Right atrium auricular region (tissue), 2 donors: ENCODE data around the gene AFAP1. TPM values are rescaled to one million over a fixed set of nuclear protein-coding genes. Genes with fewer than 3 reads are reported as not detected.

Experiments used
- DNase-seq: peaks from one replicate; pipeline ENCODE4 v3.0.0-alpha.2; 2019; ENCODE audit warnings: low spot score
- H3K27ac ChIP-seq, 2 donors: fragments of 200-600 bp; sonication (generic); 1 replicate in 1 of 2; 2 replicates in 1 of 2; pipeline ENCODE4 v1.5.1; 2016 to 2019
- H3K27me3 ChIP-seq, 2 donors: fragments of 200-600 bp; sonication (generic); one replicate each; pipeline versions ENCODE4 v1.5.1 to v1.6.0; 2017 to 2019
- H3K36me3 ChIP-seq: fragments of 200-600 bp; sonication (generic); one replicate; pipeline ENCODE4 v1.5.1; 2016
- H3K4me1 ChIP-seq, 2 donors: fragments of 200-600 bp; sonication (generic); one replicate each; pipeline versions ENCODE4 v1.5.1 to v1.6.0; 2017 to 2019
- H3K4me3 ChIP-seq, 2 donors: fragments of 200-600 bp; sonication (generic); 1 replicate in 1 of 2; 2 replicates in 1 of 2; pipeline ENCODE4 v1.5.1; 2017 to 2019; ENCODE audit warnings: mild to moderate bottlenecking in 1 of 2, moderate library complexity in 1 of 2
- H3K9me3 ChIP-seq, 2 donors: fragments of 200-600 bp; sonication (generic); one replicate each; pipeline ENCODE4 v1.5.1; 2019
- total RNA-seq, 2 donors: library from RNA; depleted of rRNA; stranded (reverse); fragments of >200 nt; gene quantifications; one replicate each; pipeline ENCODE4 v1.1.0, GENCODE V29; 2016
- TF ChIP-seq, protein P1 (sequence below), 2 donors: fragments of 200-600 bp; sonication (generic); IDR thresholded peaks; one replicate each; pipeline ENCODE4 v1.5.1; 2019; ENCODE audit warnings: antibody characterized with exemption in 2 of 2

Gene AFAP1
- total RNA-seq, 2 donors from 2014 or later: 16.2 to 27.2 TPM

DNA sequence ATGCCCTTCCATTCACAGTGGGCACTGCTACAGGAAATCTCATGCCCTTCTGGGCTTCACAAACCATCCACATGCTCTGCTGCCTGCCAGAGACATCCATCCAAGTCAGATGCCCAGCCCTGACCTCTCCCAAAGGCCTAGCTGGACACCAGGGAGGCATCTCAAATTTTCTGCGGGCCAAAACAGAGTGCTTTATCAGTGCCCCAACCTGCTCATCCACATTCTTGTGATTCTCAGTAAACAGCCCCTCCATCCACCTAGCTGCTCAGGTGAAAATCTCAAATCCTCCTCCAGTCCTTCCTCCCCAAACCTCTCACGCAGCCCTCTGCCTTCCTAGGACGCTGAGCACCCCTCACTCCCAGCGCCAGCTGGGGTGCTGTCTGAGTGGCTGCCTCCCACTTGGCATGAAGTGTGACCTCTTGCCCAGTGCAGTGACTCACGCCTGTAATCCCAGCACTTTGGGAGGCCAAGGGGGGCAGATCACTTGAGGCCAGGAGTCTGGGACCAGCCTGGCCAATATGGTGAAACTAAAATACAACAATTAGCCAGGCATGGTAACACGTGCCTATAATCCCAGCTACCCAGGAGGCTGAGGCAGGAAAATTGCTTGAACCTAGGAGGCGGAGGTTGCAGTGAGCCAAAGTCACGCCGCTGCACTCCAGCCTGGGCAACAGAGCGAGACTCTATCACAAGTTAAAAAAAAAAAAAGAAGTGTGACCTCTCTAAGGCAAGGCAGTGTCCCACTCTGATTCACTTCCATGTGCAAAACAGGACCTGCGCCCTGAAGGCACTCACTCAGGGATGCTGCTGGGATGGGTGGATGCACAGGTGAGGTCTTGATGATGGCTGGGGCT lies 1.7 kb upstream of the AFAP1 start:
- H3K4me3 ChIP-seq: no peak overlapping the region
- no peaks in the 10 kb centered on the region for H3K9me3 ChIP-seq
- no peaks in the 10 kb centered on the region for H3K27me3 ChIP-seq
- no peak for DNase-seq
- peak overlapping the region in 1 of 2 donors; percentile 22 for H3K27ac ChIP-seq
- H3K4me1 ChIP-seq: peaks cover 0 to 28% of the 10 kb centered on the region in 2 donors
- TF ChIP-seq, protein P1, sequence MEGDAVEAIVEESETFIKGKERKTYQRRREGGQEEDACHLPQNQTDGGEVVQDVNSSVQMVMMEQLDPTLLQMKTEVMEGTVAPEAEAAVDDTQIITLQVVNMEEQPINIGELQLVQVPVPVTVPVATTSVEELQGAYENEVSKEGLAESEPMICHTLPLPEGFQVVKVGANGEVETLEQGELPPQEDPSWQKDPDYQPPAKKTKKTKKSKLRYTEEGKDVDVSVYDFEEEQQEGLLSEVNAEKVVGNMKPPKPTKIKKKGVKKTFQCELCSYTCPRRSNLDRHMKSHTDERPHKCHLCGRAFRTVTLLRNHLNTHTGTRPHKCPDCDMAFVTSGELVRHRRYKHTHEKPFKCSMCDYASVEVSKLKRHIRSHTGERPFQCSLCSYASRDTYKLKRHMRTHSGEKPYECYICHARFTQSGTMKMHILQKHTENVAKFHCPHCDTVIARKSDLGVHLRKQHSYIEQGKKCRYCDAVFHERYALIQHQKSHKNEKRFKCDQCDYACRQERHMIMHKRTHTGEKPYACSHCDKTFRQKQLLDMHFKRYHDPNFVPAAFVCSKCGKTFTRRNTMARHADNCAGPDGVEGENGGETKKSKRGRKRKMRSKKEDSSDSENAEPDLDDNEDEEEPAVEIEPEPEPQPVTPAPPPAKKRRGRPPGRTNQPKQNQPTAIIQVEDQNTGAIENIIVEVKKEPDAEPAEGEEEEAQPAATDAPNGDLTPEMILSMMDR (IDR thresholded peaks at IDR 0.05): no peak
- H3K36me3 ChIP-seq: no peaks in the 10 kb centered on the region

DNA sequence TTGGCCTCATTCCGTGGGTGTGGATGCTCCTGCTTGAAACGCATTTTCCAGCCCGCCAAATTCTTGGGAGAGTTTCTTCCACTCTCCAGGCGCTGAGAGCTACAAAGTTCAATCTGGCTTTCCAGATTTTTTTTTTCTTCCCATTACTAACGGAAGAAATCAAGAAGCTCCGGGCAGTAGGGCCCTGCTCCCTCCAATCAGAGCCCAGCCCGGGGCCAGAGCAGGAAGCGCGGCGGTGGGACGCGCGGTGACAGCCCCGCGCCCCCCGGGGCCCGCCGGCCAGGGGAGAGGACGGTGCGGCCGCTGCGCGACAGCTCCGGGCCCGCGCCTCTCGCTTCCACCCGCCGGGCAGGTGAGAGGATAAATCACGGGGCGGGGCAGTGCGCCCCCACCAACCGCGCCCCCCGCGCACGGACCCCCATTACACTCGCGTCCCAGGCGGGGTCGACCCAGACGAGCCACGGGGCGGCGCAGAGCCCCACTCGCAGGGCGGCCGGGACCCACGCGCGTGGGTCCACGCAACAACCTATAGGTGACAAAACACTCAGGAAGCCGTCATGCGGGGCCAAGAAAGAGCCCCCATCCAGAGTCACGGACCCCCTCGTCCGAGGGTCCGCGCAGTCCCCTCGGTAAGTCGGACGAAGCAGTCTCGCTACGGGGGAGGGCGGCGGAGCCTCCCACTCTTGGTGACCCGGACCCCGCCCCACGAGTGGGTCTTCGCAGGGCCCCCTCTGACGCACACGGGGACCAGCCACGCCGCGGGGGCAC lies 868 bp downstream of the AFAP1 start:
- DNase-seq: peak; percentile 64
- TF ChIP-seq, protein P1 (IDR thresholded peaks at IDR 0.05): no peak
- Histone ChIP-seq H3K36me3 (no peaks in the 10 kb centered on the region), H3K27ac (peak overlapping the region; percentile 90), H3K4me1 (peaks cover 0 to 27% of the 10 kb centered on the region in 2 donors), H3K9me3 (no peaks in the 10 kb centered on the region), H3K4me3 (peak overlapping the region; percentile 82 to 91), H3K27me3 (no peaks in the 10 kb centered on the region)

DNA sequence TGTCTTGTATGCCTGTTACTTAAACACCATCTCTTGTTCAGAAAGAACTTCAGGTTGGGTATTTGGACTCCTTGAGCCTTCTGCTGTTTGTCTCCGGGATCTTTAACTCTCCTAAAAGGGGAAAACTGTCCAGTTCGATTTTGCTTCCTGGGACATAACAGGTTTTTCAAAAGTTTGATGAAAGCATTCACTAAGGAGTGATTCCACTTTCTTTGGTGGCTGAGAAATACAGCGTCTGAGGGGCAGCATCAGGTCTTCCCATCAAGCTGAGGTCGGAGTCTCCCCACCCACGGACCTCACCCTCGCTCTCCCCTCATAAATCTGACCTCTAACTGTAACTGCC lies 1.4 kb downstream of the AFAP1 start:
- H3K36me3 ChIP-seq: no peaks in the 10 kb centered on the region
- peak overlapping the region; percentile 90 for H3K27ac ChIP-seq
- no peaks in the 10 kb centered on the region for H3K9me3 ChIP-seq
- TF ChIP-seq, protein P1 (IDR thresholded peaks at IDR 0.05): no peak
- peaks cover 0 to 27% of the 10 kb centered on the region in 2 donors for H3K4me1 ChIP-seq
- H3K4me3 ChIP-seq: peak overlapping the region; percentile 82 to 91
- DNase-seq: no peak
- no peaks in the 10 kb centered on the region for H3K27me3 ChIP-seq

DNA sequence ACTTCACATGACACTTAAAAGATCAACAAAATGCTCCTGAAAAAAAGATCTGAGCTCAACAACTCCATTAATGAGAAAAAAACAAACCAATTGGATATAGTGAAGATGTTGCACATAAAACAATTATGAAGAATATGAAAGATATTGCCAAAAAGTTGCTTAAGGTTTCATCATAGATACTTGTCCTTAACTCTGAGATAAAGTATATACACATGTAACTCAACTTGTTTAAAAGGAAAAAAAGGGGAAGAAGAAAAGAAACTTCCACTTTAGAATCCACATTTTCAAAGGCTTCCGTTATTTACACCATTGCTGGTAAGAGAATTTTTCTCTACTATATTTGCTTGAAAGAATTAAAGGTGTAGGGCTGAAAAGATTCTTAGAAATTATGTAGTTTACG lies 2.7 kb downstream of the AFAP1 start:
- DNase-seq: no peak
- H3K9me3 ChIP-seq: no peaks in the 10 kb centered on the region
- H3K36me3 ChIP-seq: no peaks in the 10 kb centered on the region
- no peaks in the 10 kb centered on the region for H3K27me3 ChIP-seq
- peaks cover 0 to 27% of the 10 kb centered on the region in 2 donors for H3K4me1 ChIP-seq
- TF ChIP-seq, protein P1 (IDR thresholded peaks at IDR 0.05): no peak
- H3K4me3 ChIP-seq: no peak overlapping the region
- no peak overlapping the region for H3K27ac ChIP-seq

DNA sequence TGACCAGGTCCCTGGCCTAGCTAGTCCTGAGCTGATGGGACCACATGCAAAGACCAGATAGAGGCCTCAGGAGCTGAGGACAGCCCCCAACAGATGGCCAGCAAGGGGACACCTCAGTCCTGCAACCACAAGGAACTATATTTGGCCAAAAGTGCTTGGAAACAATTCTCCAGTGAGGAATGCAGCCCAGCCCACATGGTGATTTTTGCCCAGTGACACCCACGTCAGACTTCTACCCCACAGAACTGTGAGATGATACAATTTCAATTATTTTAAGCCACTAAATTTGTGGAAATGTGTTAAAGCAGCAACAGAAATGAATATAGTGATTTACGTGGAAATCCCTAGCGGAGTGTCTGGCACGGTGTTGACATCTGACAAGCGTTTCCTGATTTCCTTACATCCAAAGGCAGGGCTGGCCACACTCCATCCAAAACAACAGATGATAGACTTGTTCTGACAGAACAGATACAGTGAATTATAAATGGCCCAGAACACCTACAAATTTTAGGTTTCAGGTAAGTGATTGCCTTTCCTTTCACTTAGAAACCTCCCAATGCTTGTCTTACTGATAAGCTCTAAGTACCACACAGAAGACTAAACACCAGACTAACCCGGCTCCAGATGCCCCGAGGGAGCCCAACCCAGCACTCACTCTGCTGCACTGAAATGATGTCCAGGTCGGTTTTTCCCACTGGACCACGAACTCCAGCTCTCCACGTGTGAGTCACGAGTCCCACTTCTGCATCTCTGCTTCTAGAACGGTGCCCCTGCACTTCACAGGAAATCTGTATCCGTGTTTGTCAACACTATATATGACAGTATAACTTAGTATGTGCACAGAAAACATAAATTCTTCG lies 5.8 kb downstream of the AFAP1 start:
- no peak overlapping the region for H3K4me3 ChIP-seq
- no peaks in the 10 kb centered on the region for H3K27me3 ChIP-seq
- TF ChIP-seq, protein P1 (IDR thresholded peaks at IDR 0.05): no peak
- no peaks in the 10 kb centered on the region for H3K9me3 ChIP-seq
- H3K27ac ChIP-seq: no peak overlapping the region
- no peak for DNase-seq
- H3K4me1 ChIP-seq: peaks cover 0 to 35% of the 10 kb centered on the region in 2 donors
- no peaks in the 10 kb centered on the region for H3K36me3 ChIP-seq
